GM12878 (cell line): ENCODE data around the gene COL8A2. TPM values are rescaled to one million over a fixed set of nuclear protein-coding genes. Genes with fewer than 3 reads are reported as not detected.
A peak's percentile ranks its signal among the peaks of the same experiment; 100 is the strongest.

Experiments
- ATF7 ChIP-seq: fragments of 450-650 bp; IDR thresholded peaks from 2 replicates; pipeline ENCODE4 v1.6.1; 2016; ENCODE audit warnings: low read depth, mild to moderate bottlenecking
- BCL11A ChIP-seq: IDR thresholded peaks from 2 replicates; pipeline ENCODE4 v1.6.1; 2011; ENCODE audit warnings: low read depth, low read length
- BCLAF1 ChIP-seq: fragments of 450-650 bp; IDR thresholded peaks from 2 replicates; pipeline ENCODE4 v1.6.1; 2017; ENCODE audit warnings: antibody characterized with exemption, mild to moderate bottlenecking, moderate library complexity
- BHLHE40 ChIP-seq, 2 experiments: fragments of 450-650 bp in 1 of 2; IDR thresholded peaks; 2 replicates each; pipeline ENCODE4 v1.6.1; 2011 to 2017; ENCODE audit warnings: low read depth in 2 of 2, borderline replicate concordance in 1 of 2, improper control_type of control experiment in 1 of 2, low read length in 1 of 2, mild to moderate bottlenecking in 1 of 2
- BMI1 ChIP-seq: fragments of 450-650 bp; IDR thresholded peaks from 2 replicates; pipeline ENCODE4 v1.6.1; 2016; ENCODE audit warnings: mild to moderate bottlenecking, moderate library complexity, borderline replicate concordance
- CBX3 ChIP-seq: fragments of 200-600 bp; sonication (generic); IDR thresholded peaks from 2 replicates; pipeline ENCODE4 v1.6.1; 2016; ENCODE audit warnings: low read depth, borderline replicate concordance
- CREB1 ChIP-seq: IDR thresholded peaks from 2 replicates; pipeline ENCODE4 v1.6.1; 2012; ENCODE audit warnings: low read depth, mild to moderate bottlenecking, inconsistent platforms
- ELK1 ChIP-seq: IDR thresholded peaks from 2 replicates; pipeline ENCODE4 v1.6.1; 2012; ENCODE audit warnings: low read depth, low read length, improper control_type of control experiment
- FOXM1 ChIP-seq: IDR thresholded peaks from 2 replicates; pipeline ENCODE4 v1.6.1; 2012; ENCODE audit warnings: low read depth, mild to moderate bottlenecking, inconsistent platforms, low read length, moderate library complexity
- MLLT1 ChIP-seq: fragments of 450-650 bp; IDR thresholded peaks from 2 replicates; pipeline ENCODE4 v1.6.1; 2016; ENCODE audit warnings: mild to moderate bottlenecking
- PML ChIP-seq: IDR thresholded peaks from 2 replicates; pipeline ENCODE4 v1.6.1; 2012; ENCODE audit warnings: low read length, inconsistent platforms
- PRDM15 ChIP-seq: fragments of 450-650 bp; formaldehyde crosslinking; IDR thresholded peaks from 2 replicates; pipeline ENCODE4 v1.4.0; 2020; ENCODE audit warnings: mild to moderate bottlenecking, moderate library complexity
- RFX5 ChIP-seq: IDR thresholded peaks from 2 replicates; pipeline ENCODE4 v1.6.1; 2011; ENCODE audit warnings: low read depth, low read length, improper control_type of control experiment
- SP1 ChIP-seq: IDR thresholded peaks from one replicate; pipeline ENCODE4 v1.6.1; 2011; ENCODE audit warnings: low read depth, low read length
- STAT1 ChIP-seq: fragments of 450-650 bp; conservative IDR thresholded peaks from 2 replicates; pipeline ENCODE4 v1.6.1; 2014; ENCODE audit warnings: antibody characterized with exemption, mild to moderate bottlenecking
- ZBED1 ChIP-seq: IDR thresholded peaks from 2 replicates; pipeline ENCODE4 v1.6.1; 2016; ENCODE audit warnings: borderline replicate concordance
- polyA plus RNA-seq, 11 experiments: library from polyadenylated mRNA; depleted of rRNA in 4 of 11; unstranded in 6 of 11; stranded (reverse) in 5 of 11; fragments of >200 nt; fragmentation: Nextera tagmentation in 4 of 11; fragmentation: Illumina TruSeq in 1 of 11; extraction: Ambion mirVana in 4 of 11; extraction: Trizol in 1 of 11; gene quantifications; 1 replicate in 1 of 11; 2 replicates in 10 of 11; pipeline versions ENCODE4 v1.2.1 to v1.2.3, GENCODE V29; 2011 to 2016; ENCODE audit warnings: inconsistent platforms in 2 of 11, missing spikeins in 2 of 11, low read depth in 1 of 11
- total RNA-seq, 4 experiments: library from RNA; depleted of rRNA in 3 of 4; stranded (reverse); fragments of >200 nt in 3 of 4; fragmentation: Illumina TruSeq in 1 of 4; extraction: Trizol in 1 of 4; gene quantifications; 2 replicates each; pipeline versions ENCODE4 v1.2.1 to v1.2.3, GENCODE V29; 2013 to 2021

Gene COL8A2
- total and polyA plus RNA-seq, 10 of the 15 experiments (the other 5 are each of a cell fraction or from before 2014, with no cell fraction given): 0.01 TPM; not detected in 9

GRCh38 chr1:36161641-36162531 lies 36.9 kb upstream of the COL8A2 start (continued):
- TF ChIP-seq PRDM15: no peak
- TF ChIP-seq PML: no peak
- TF ChIP-seq ZBED1: no peak
- no peak for TF ChIP-seq BMI1
- no peak for TF ChIP-seq ELK1
- TF ChIP-seq STAT1: no peak
- no peak for TF ChIP-seq BCLAF1
- TF ChIP-seq BCL11A: no peak
- peak; percentile 76 for TF ChIP-seq ATF7
- TF ChIP-seq MLLT1: peak; percentile 21
- TF ChIP-seq SP1: no peak
- TF ChIP-seq CREB1: peak; percentile 86
- peak in 1 of 2 experiments; percentile 42; a peak in 2 of 4 replicates for TF ChIP-seq BHLHE40 (IDR thresholded peaks at IDR 0.05; ENCODE audit: borderline replicate concordance in 1 of 2, low read depth in 2 of 2, low read length in 1 of 2)
- no peak for TF ChIP-seq CBX3
- TF ChIP-seq FOXM1: no peak
- no peak for TF ChIP-seq RFX5
